Keratinocyte (primary cell): ENCODE results near the gene PPL. TPM values are rescaled to one million over a fixed set of nuclear protein-coding genes. Genes with fewer than 3 reads are reported as not detected.

Source experiments
- DNase-seq: peaks from one replicate; pipeline ENCODE4 v3.0.0-alpha.2; 2011; ENCODE audit warnings: low read depth, missing footprints, low spot score
- FAIRE-seq: peaks from 2 replicates; lab custom pipeline; 2011; peaks lifted over from hg19 to GRCh38; lab: Jason Lieb, UNC
- H2AFZ ChIP-seq: 2 replicates; pipeline ENCODE4 v1.6.0; 2012; ENCODE audit warnings: low read length, control low read depth, inconsistent platforms; ENCODE audit not compliant: control insufficient read depth
- H3K27ac ChIP-seq: 2 replicates; pipeline ENCODE4 v1.5.1; 2011; ENCODE audit warnings: low read length; ENCODE audit not compliant: control insufficient read depth, insufficient read depth
- H3K27me3 ChIP-seq: 3 replicates; pipeline ENCODE4 v1.6.0; 2011; ENCODE audit warnings: low read length; ENCODE audit not compliant: control insufficient read depth, insufficient read depth; ENCODE audit errors: extremely low read depth
- H3K36me3 ChIP-seq, 2 experiments: 2 replicates in 1 of 2; 3 replicates in 1 of 2; pipeline ENCODE4 v1.5.1; 2011; ENCODE audit warnings: low read length in 2 of 2, mild to moderate bottlenecking in 1 of 2; ENCODE audit not compliant: control insufficient read depth in 2 of 2, insufficient read depth in 2 of 2; ENCODE audit errors: extremely low read depth in 1 of 2
- H3K4me1 ChIP-seq: 3 replicates; pipeline ENCODE4 v1.5.1; 2011; ENCODE audit warnings: low read length; ENCODE audit not compliant: control insufficient read depth, insufficient read depth; ENCODE audit errors: extremely low read depth
- H3K4me2 ChIP-seq: 3 replicates; pipeline ENCODE4 v1.6.0; 2011; ENCODE audit warnings: low read depth, low read length; ENCODE audit not compliant: control insufficient read depth, insufficient read depth; ENCODE audit errors: extremely low read depth
- H3K4me3 ChIP-seq, 3 experiments: fragments of 200-600 bp in 1 of 3; sonication (generic) in 1 of 3; 2 replicates in 2 of 3; 3 replicates in 1 of 3; pipeline ENCODE4 v1.5.1; 2011 to 2016; ENCODE audit warnings: low read length in 3 of 3, mild to moderate bottlenecking in 3 of 3, control low read depth in 2 of 3, inconsistent platforms in 1 of 3, low read depth in 1 of 3, mixed read lengths in 1 of 3, mixed run types in 1 of 3, moderate library complexity in 1 of 3; ENCODE audit not compliant: control insufficient read depth in 2 of 3, insufficient read depth in 2 of 3; ENCODE audit errors: extremely low read depth in 1 of 3
- H3K79me2 ChIP-seq: 2 replicates; pipeline ENCODE4 v1.6.0; 2012; ENCODE audit warnings: low read length; ENCODE audit not compliant: control insufficient read depth, insufficient read depth
- H3K9ac ChIP-seq: 3 replicates; pipeline ENCODE4 v1.6.0; 2011; ENCODE audit warnings: low read length; ENCODE audit not compliant: control insufficient read depth, insufficient read depth; ENCODE audit errors: extremely low read depth
- H3K9me1 ChIP-seq: 3 replicates; pipeline ENCODE4 v1.6.0; 2011; ENCODE audit warnings: low read length; ENCODE audit not compliant: control insufficient read depth, insufficient read depth; ENCODE audit errors: extremely low read depth
- H3K9me3 ChIP-seq: 2 replicates; pipeline ENCODE4 v1.5.1; 2012; ENCODE audit warnings: low read depth, low read length; ENCODE audit not compliant: control insufficient read depth
- H4K20me1 ChIP-seq: 3 replicates; pipeline ENCODE4 v1.6.0; 2011; ENCODE audit warnings: low read length; ENCODE audit not compliant: control insufficient read depth, insufficient read depth; ENCODE audit errors: extremely low read depth
- EZH2 ChIP-seq: IDR thresholded peaks from one replicate; pipeline ENCODE4 v1.6.1; 2012; ENCODE audit warnings: inconsistent platforms, mild to moderate bottlenecking, low read length, moderate library complexity
- dilution Hi-C: fragments of 300-500 bp; cut with MboI; formaldehyde crosslinking; loops from one replicate; pipeline ENCODE4 v1.7.0; 2020; ENCODE audit warnings: low sequenced_read_pairs; ENCODE audit not compliant: extremely low pct_ligation_motif_present
- polyA plus RNA-seq, 5 experiments: library from polyadenylated mRNA; depleted of rRNA in 3 of 5; stranded (reverse) in 3 of 5; stranded (forward) in 1 of 5; unstranded in 1 of 5; fragments of >200 nt; gene quantifications; 1 replicate in 1 of 5; 2 replicates in 3 of 5; 3 replicates in 1 of 5; pipeline versions ENCODE4 v1.2.1 to v1.2.3, GENCODE V29; 2011 to 2012; ENCODE audit warnings: missing spikeins in 2 of 5, low read depth in 1 of 5, low replicate concordance in 1 of 5
- TF ChIP-seq, protein P1 (sequence below), 3 experiments: IDR thresholded peaks in 1 of 3; conservative IDR thresholded peaks in 1 of 3; optimal IDR thresholded peaks in 1 of 3; 2 replicates in 2 of 3; 3 replicates in 1 of 3; pipeline versions ENCODE3 to v1.5.1; 2011; ENCODE audit warnings: low read length in 3 of 3, mild to moderate bottlenecking in 3 of 3, moderate library complexity in 2 of 3, control low read depth in 1 of 3, inconsistent platforms in 1 of 3; ENCODE audit not compliant: insufficient read depth in 2 of 3; ENCODE audit errors: extremely low read depth in 1 of 3

PPL gene
- polyA plus RNA-seq, 1 donor (not counting 4 experiments of a cell fraction or from before 2014, with no cell fraction given) = 26.6 TPM

GRCh38 chr16:4882000-4882632, 54.8 kb downstream of the PPL start:
- H3K4me2 ChIP-seq = no peak overlapping the region
- H3K4me3 ChIP-seq = no peak overlapping the region
- H3K36me3 ChIP-seq = peaks cover 46 to 53% of the 10 kb centered on the region in 2 experiments

GRCh38 chr16:4880006-4880580, 56.9 kb downstream of the PPL start:
- H2AFZ ChIP-seq = no peak overlapping the region
- no peaks in the 10 kb centered on the region for H3K9me3 ChIP-seq
- H3K9me1 ChIP-seq = peaks cover 3% of the 10 kb centered on the region
- dilution Hi-C loops = no loop called here
- DNase-seq = no peak
- H3K9ac ChIP-seq = no peak overlapping the region
- no peak overlapping the region for H3K4me3 ChIP-seq
- TF ChIP-seq, protein P1, sequence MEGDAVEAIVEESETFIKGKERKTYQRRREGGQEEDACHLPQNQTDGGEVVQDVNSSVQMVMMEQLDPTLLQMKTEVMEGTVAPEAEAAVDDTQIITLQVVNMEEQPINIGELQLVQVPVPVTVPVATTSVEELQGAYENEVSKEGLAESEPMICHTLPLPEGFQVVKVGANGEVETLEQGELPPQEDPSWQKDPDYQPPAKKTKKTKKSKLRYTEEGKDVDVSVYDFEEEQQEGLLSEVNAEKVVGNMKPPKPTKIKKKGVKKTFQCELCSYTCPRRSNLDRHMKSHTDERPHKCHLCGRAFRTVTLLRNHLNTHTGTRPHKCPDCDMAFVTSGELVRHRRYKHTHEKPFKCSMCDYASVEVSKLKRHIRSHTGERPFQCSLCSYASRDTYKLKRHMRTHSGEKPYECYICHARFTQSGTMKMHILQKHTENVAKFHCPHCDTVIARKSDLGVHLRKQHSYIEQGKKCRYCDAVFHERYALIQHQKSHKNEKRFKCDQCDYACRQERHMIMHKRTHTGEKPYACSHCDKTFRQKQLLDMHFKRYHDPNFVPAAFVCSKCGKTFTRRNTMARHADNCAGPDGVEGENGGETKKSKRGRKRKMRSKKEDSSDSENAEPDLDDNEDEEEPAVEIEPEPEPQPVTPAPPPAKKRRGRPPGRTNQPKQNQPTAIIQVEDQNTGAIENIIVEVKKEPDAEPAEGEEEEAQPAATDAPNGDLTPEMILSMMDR (optimal IDR thresholded peaks at IDR 0.05 in 1 of 3, IDR thresholded peaks at IDR 0.05 in 1 of 3, conservative IDR thresholded peaks at IDR 0.05 in 1 of 3; ENCODE audit: extremely low read depth in 1 of 3, insufficient read depth in 2 of 3, low read length in 3 of 3) = no peak
- no peak for TF ChIP-seq EZH2
- H3K79me2 ChIP-seq = no peaks in the 10 kb centered on the region
- no peaks in the 10 kb centered on the region for H3K27me3 ChIP-seq
- H3K36me3 ChIP-seq = peaks cover 46 to 51% of the 10 kb centered on the region in 2 experiments
- no peak overlapping the region for H3K4me2 ChIP-seq
- H3K27ac ChIP-seq = no peak overlapping the region
- H3K4me1 ChIP-seq = no peaks in the 10 kb centered on the region
- H4K20me1 ChIP-seq = peaks cover 6% of the 10 kb centered on the region
- FAIRE-seq = no peak

More at GRCh38 chr16:4882000-4882632, 54.8 kb downstream of the PPL start:
- Histone ChIP-seq H3K27me3 (no peaks in the 10 kb centered on the region), H2AFZ (no peak overlapping the region), H3K4me1 (no peaks in the 10 kb centered on the region), H4K20me1 (peaks cover 6% of the 10 kb centered on the region), H3K27ac (no peak overlapping the region), H3K79me2 (no peaks in the 10 kb centered on the region), H3K9me1 (peaks cover 3% of the 10 kb centered on the region), H3K9me3 (no peaks in the 10 kb centered on the region), H3K9ac (no peak overlapping the region)
- FAIRE-seq = no peak
- TF ChIP-seq, protein P1 (optimal IDR thresholded peaks at IDR 0.05 in 1 of 3, IDR thresholded peaks at IDR 0.05 in 1 of 3, conservative IDR thresholded peaks at IDR 0.05 in 1 of 3; ENCODE audit: extremely low read depth in 1 of 3, insufficient read depth in 2 of 3, low read length in 3 of 3) = no peak
- TF ChIP-seq EZH2 = no peak
- dilution Hi-C loops = no loop called here
- DNase-seq = no peak
